Spleen (tissue), 11 donors: ENCODE data around the gene BRINP3. TPM values are rescaled to one million over a fixed set of nuclear protein-coding genes. Genes with fewer than 3 reads are reported as not detected.

Experiments used
- DNase-seq: peaks from one replicate; pipeline ENCODE4 v3.0.0-alpha.2; 2020
- H3K27ac ChIP-seq, 8 donors: fragments of 200-600 bp; sonication (generic) in 7 of 8; 1 replicate in 4 of 8; 2 replicates in 4 of 8; pipeline versions ENCODE4 v1.5.0 to v1.8.0; 2016 to 2021; ENCODE audit warnings: inconsistent platforms in 4 of 8, mild to moderate bottlenecking in 4 of 8, moderate library complexity in 1 of 8
- H3K27me3 ChIP-seq, 7 donors: fragments of 200-600 bp; sonication (generic) in 6 of 7; replicated peaks in 1 of 7; 1 replicate in 4 of 7; 2 replicates in 3 of 7; pipeline versions ENCODE4 v1.5.0 to v1.8.0; 2016 to 2021; ENCODE audit warnings: inconsistent platforms in 3 of 7, mild to moderate bottlenecking in 1 of 7
- H3K36me3 ChIP-seq, 6 donors: fragments of 200-600 bp; sonication (generic) in 5 of 6; 1 replicate in 4 of 6; 2 replicates in 2 of 6; pipeline versions ENCODE4 v1.5.0 to v1.8.0; 2016 to 2021; ENCODE audit warnings: inconsistent platforms in 2 of 6
- H3K4me1 ChIP-seq, 6 donors: fragments of 200-600 bp; sonication (generic) in 5 of 6; 1 replicate in 3 of 6; 2 replicates in 3 of 6; pipeline versions ENCODE4 v1.5.0 to v1.8.0; 2016 to 2021; ENCODE audit warnings: inconsistent platforms in 3 of 6
- H3K4me3 ChIP-seq, 8 donors: fragments of 200-600 bp; sonication (generic) in 7 of 8; 1 replicate in 4 of 8; 2 replicates in 4 of 8; pipeline versions ENCODE4 v1.5.0 to v1.8.0; 2016 to 2021; ENCODE audit warnings: inconsistent platforms in 4 of 8, mild to moderate bottlenecking in 4 of 8, moderate library complexity in 2 of 8
- H3K9me3 ChIP-seq, 8 donors: fragments of 200-600 bp; sonication (generic) in 7 of 8; 1 replicate in 4 of 8; 2 replicates in 4 of 8; pipeline versions ENCODE4 v1.5.0 to v1.8.0; 2016 to 2021; ENCODE audit warnings: inconsistent platforms in 4 of 8
- CTCF ChIP-seq, 11 experiments: fragments of 200-600 bp in 7 of 11; fragments of 450-650 bp in 4 of 11; sonication (generic) in 4 of 11; IDR thresholded peaks in 8 of 11; conservative IDR thresholded peaks in 3 of 11; 1 replicate in 7 of 11; 2 replicates in 4 of 11; pipeline versions ENCODE4 v1.4.0 to v1.8.0; 2016 to 2021; ENCODE audit warnings: antibody characterized with exemption in 11 of 11, inconsistent platforms in 4 of 11, mild to moderate bottlenecking in 1 of 11
- POLR2A ChIP-seq, 3 donors: fragments of 450-650 bp; IDR thresholded peaks; one replicate each; pipeline ENCODE4 v1.5.1; 2017; ENCODE audit warnings: antibody characterized with exemption in 3 of 3, mild to moderate bottlenecking in 1 of 3
- POLR2AphosphoS5 ChIP-seq, 3 donors: sonication (generic); formaldehyde crosslinking; IDR thresholded peaks; one replicate each; pipeline ENCODE4 v1.5.1; 2017; ENCODE audit warnings: antibody characterized with exemption in 3 of 3
- WGBS, 5 donors: extraction: QIAGEN DNeasy Blood & Tissue Kit in 3 of 5; methylation state at CpG; one replicate each; pipeline versions ENCODE4 v1.1.5 to v1.1.7; 2013 to 2018; 5-methylcytosine and 5-hydroxymethylcytosine counted together
- intact Hi-C: fragments of 100-400 bp; cut with DNase I; formaldehyde crosslinking; loops from one replicate; pipeline ENCODE4 v1.15.0; 2023; ENCODE audit warnings: low total_unique reads
- polyA plus RNA-seq, 3 donors: library from polyadenylated mRNA; stranded (reverse); fragments of 200-250 nt; gene quantifications; one replicate each; pipeline ENCODE4 v1.2.1, GENCODE V29; 2013
- total RNA-seq, 7 donors: library from RNA; depleted of rRNA in 3 of 7; stranded (reverse); fragments of >200 nt in 3 of 7; fragmentation: NEBNext Ultra II Directional in 4 of 7; extraction: Animal tissue kit (Norgen Biotek cat#: 25700) in 4 of 7; gene quantifications; one replicate each; pipeline versions ENCODE4 v1.1.0 to v1.2.1, GENCODE V29; 2016 to 2021
- donor health status: healthy with polysubstance abuse.
- donor health status: DM: no; HTN: no; CAD: no; lungs with moderate emphysema.
- donor health status: DM: no; HTN: no; CAD: no.
- donor health status: Bipolar disorder and iron deficiency.
- donor health status: healthy.
- donor health status: DM: no; HTN: no; CAD: no.
- donor health status: DM: yes; HTN: yes; CAD: no.

BRINP3 gene
- total and polyA plus RNA-seq, 10 donors: not detected

GRCh38 chr1:190140644-190141043, 337.0 kb downstream of the BRINP3 start:
- H3K27me3 ChIP-seq: no peaks in the 10 kb centered on the region
- no peaks in the 10 kb centered on the region for H3K36me3 ChIP-seq
- H3K27ac ChIP-seq: no peak overlapping the region
- TF ChIP-seq CTCF (IDR thresholded peaks at IDR 0.05 in 8 of 11, conservative IDR thresholded peaks at IDR 0.05 in 3 of 11) (no peak), POLR2A (IDR thresholded peaks at IDR 0.05) (no peak), POLR2AphosphoS5 (IDR thresholded peaks at IDR 0.05) (no peak)
- 77 to 96% (median 83%) methylated on average over 1 of the region's 1 CpG for WGBS, 5 donors
- H3K4me1 ChIP-seq: no peaks in the 10 kb centered on the region
- no peak overlapping the region for H3K4me3 ChIP-seq
- H3K9me3 ChIP-seq: peaks cover 0 to 13% (median 0%) of the 10 kb centered on the region in 8 donors
- intact Hi-C loops: no loop called here
- DNase-seq: no peak

- 87 to 100% (median 91%) methylated on average over 1 of the region's 1 CpG for WGBS, 5 donors
- intact Hi-C loops: no loop called here
- Histone ChIP-seq H3K27me3 (no peaks in the 10 kb centered on the region), H3K4me1 (no peaks in the 10 kb centered on the region), H3K4me3 (no peak overlapping the region), H3K9me3 (peaks cover 0 to 13% (median 0%) of the 10 kb centered on the region in 8 donors), H3K27ac (no peak overlapping the region), H3K36me3 (no peaks in the 10 kb centered on the region)
- TF ChIP-seq POLR2A (IDR thresholded peaks at IDR 0.05) (no peak), POLR2AphosphoS5 (IDR thresholded peaks at IDR 0.05) (no peak), CTCF (IDR thresholded peaks at IDR 0.05 in 8 of 11, conservative IDR thresholded peaks at IDR 0.05 in 3 of 11) (no peak)
- no peak for DNase-seq
These were observed 339.0 kb downstream of the BRINP3 start for GRCh38 chr1:190138702-190139101.

- intact Hi-C loops: no loop called here
- no peak for DNase-seq
- no peak overlapping the region for H3K4me3 ChIP-seq
- no peaks in the 10 kb centered on the region for H3K36me3 ChIP-seq
- H3K27ac ChIP-seq: no peak overlapping the region
- peaks cover 0 to 13% (median 0%) of the 10 kb centered on the region in 8 donors for H3K9me3 ChIP-seq
- no peaks in the 10 kb centered on the region for H3K4me1 ChIP-seq
- TF ChIP-seq POLR2AphosphoS5 (IDR thresholded peaks at IDR 0.05) (no peak), CTCF (IDR thresholded peaks at IDR 0.05 in 8 of 11, conservative IDR thresholded peaks at IDR 0.05 in 3 of 11) (no peak), POLR2A (IDR thresholded peaks at IDR 0.05) (no peak)
- H3K27me3 ChIP-seq: no peaks in the 10 kb centered on the region
- 42 to 83% (median 76%) methylated on average over 2 of the region's 2 CpGs for WGBS, 5 donors
These were observed 339.4 kb downstream of the BRINP3 start for GRCh38 chr1:190138266-190138665.

GRCh38 chr1:190129366-190129765, 348.3 kb downstream of the BRINP3 start:
- Histone ChIP-seq H3K4me3 (no peak overlapping the region), H3K9me3 (no peaks in the 10 kb centered on the region), H3K36me3 (no peaks in the 10 kb centered on the region), H3K27me3 (no peaks in the 10 kb centered on the region), H3K4me1 (no peaks in the 10 kb centered on the region), H3K27ac (no peak overlapping the region)
- no peak for TF ChIP-seq CTCF (IDR thresholded peaks at IDR 0.05 in 8 of 11, conservative IDR thresholded peaks at IDR 0.05 in 3 of 11)
- TF ChIP-seq POLR2A (IDR thresholded peaks at IDR 0.05): no peak
- TF ChIP-seq POLR2AphosphoS5 (IDR thresholded peaks at IDR 0.05): no peak
- DNase-seq: no peak
- intact Hi-C loops: no loop called here
- 70 to 84% (median 82%) methylated on average over 1 of the region's 1 CpG for WGBS, 5 donors
